Measurements from ENCODE around the gene NPHP4. TPM values are rescaled to one million over a fixed set of nuclear protein-coding genes. Genes with fewer than 3 reads are reported as not detected.

NPHP4 gene
- polyA plus RNA-seq, 3 donors = 0.39 to 13.7 (median 1.2) TPM

GRCh38 chr1:5907386-5907785 is 84.8 kb downstream of the NPHP4 start:
- no peaks in the 10 kb centered on the region for H3K79me2 ChIP-seq (ENCODE audit: insufficient read depth, low read length)
- H4K20me1 ChIP-seq (ENCODE audit: insufficient read depth, low read length) = no peaks in the 10 kb centered on the region
- H3K9ac ChIP-seq (ENCODE audit: insufficient read depth, low read length, poor library complexity, severe bottlenecking) = no peak overlapping the region
- intact Hi-C loops (cut with micrococcal nuclease) = no loop called here
- peaks cover 5 to 21% of the 10 kb centered on the region in 2 donors for H3K36me3 ChIP-seq (replicated peaks in 1 of 2; ENCODE audit: control insufficient read depth in 1 of 2, insufficient read depth in 2 of 2, low read length in 2 of 2)
- no peaks in the 10 kb centered on the region for H3K4me1 Mint-ChIP-seq
- TF ChIP-seq CTCF (IDR thresholded peaks at IDR 0.05) = no peak
- H3K9me3 Mint-ChIP-seq = peaks cover 0 to 1% (median 0%) of the 10 kb centered on the region in 7 donors
- peaks cover 21 to 29% of the 10 kb centered on the region in 2 donors for H3K36me3 Mint-ChIP-seq
- WGBS (ENCODE audit: insufficient coverage) = 100% methylated on average over 4 of the region's 11 CpGs
- DNase-seq = no peak
- no peak overlapping the region for H3K4me3 ChIP-seq (replicated peaks in 1 of 3; ENCODE audit: low read depth in 2 of 3, low read length in 3 of 3)
- no peak overlapping the region for H3K4me2 ChIP-seq (replicated peaks; ENCODE audit: extremely low read depth, low read length, poor library complexity, severe bottlenecking)
- no peaks in the 10 kb centered on the region for H3K9me3 ChIP-seq (replicated peaks in 1 of 2; ENCODE audit: control insufficient read depth in 1 of 2, insufficient read depth in 1 of 2, low read length in 2 of 2)
- H3K27ac Mint-ChIP-seq = no peak overlapping the region
- H2AFZ ChIP-seq (ENCODE audit: insufficient read depth, low read depth, low read length, poor library complexity, severe bottlenecking) = no peak overlapping the region
- H3K27me3 Mint-ChIP-seq (ENCODE audit: low read depth in 3 of 3) = no peaks in the 10 kb centered on the region
- no peaks in the 10 kb centered on the region for H3K27me3 ChIP-seq (ENCODE audit: control insufficient read depth in 2 of 2, insufficient read depth in 2 of 2, low read length in 2 of 2)
- no peak overlapping the region for H3K4me3 Mint-ChIP-seq
- no peak overlapping the region for H3K27ac ChIP-seq (ENCODE audit: low read depth in 1 of 2, low read length in 2 of 2)
- no peaks in the 10 kb centered on the region for H3K4me1 ChIP-seq (ENCODE audit: control insufficient read depth in 1 of 2, insufficient read depth in 2 of 2, low read length in 2 of 2)

- H3K4me3 Mint-ChIP-seq = no peak overlapping the region
- no peak for DNase-seq
- no peak for TF ChIP-seq CTCF (IDR thresholded peaks at IDR 0.05)
- Histone ChIP-seq H3K36me3 (replicated peaks in 1 of 2; ENCODE audit: control insufficient read depth in 1 of 2, insufficient read depth in 2 of 2, low read length in 2 of 2) (peaks cover 5 to 21% of the 10 kb centered on the region in 2 donors), H3K9ac (ENCODE audit: insufficient read depth, low read length, poor library complexity, severe bottlenecking) (no peak overlapping the region), H4K20me1 (ENCODE audit: insufficient read depth, low read length) (no peaks in the 10 kb centered on the region), H3K27ac (ENCODE audit: low read depth in 1 of 2, low read length in 2 of 2) (no peak overlapping the region), H3K4me3 (replicated peaks in 1 of 3; ENCODE audit: low read depth in 2 of 3, low read length in 3 of 3) (no peak overlapping the region), H3K9me3 (replicated peaks in 1 of 2; ENCODE audit: control insufficient read depth in 1 of 2, insufficient read depth in 1 of 2, low read length in 2 of 2) (no peaks in the 10 kb centered on the region), H3K27me3 (ENCODE audit: control insufficient read depth in 2 of 2, insufficient read depth in 2 of 2, low read length in 2 of 2) (no peaks in the 10 kb centered on the region), H3K79me2 (ENCODE audit: insufficient read depth, low read length) (no peaks in the 10 kb centered on the region), H2AFZ (ENCODE audit: insufficient read depth, low read depth, low read length, poor library complexity, severe bottlenecking) (no peak overlapping the region), H3K4me1 (ENCODE audit: control insufficient read depth in 1 of 2, insufficient read depth in 2 of 2, low read length in 2 of 2) (no peaks in the 10 kb centered on the region), H3K4me2 (replicated peaks; ENCODE audit: extremely low read depth, low read length, poor library complexity, severe bottlenecking) (no peak overlapping the region)
- intact Hi-C loops (cut with micrococcal nuclease) = no loop called here
- peaks cover 0 to 1% (median 0%) of the 10 kb centered on the region in 7 donors for H3K9me3 Mint-ChIP-seq
- 92% methylated on average over 7 of the region's 12 CpGs for WGBS (ENCODE audit: insufficient coverage)
- H3K4me1 Mint-ChIP-seq = no peaks in the 10 kb centered on the region
- no peaks in the 10 kb centered on the region for H3K27me3 Mint-ChIP-seq (ENCODE audit: low read depth in 3 of 3)
- no peak overlapping the region for H3K27ac Mint-ChIP-seq
- H3K36me3 Mint-ChIP-seq = peaks cover 25 to 27% of the 10 kb centered on the region in 2 donors
These were observed 85.3 kb downstream of the NPHP4 start for GRCh38 chr1:5906966-5907365.
